Fibroblast of peridontal ligament (primary cell): ENCODE data around the gene AGO4.
"Not testable (repeated sequence)": the region's sequence is repeated elsewhere in the genome, so short reads cannot be mapped to it uniquely, and the experiment has no call there.

Experiments
- DNase-seq: peaks from one replicate; pipeline ENCODE4 v3.0.0-alpha.2; 2010; ENCODE audit errors: extremely low read depth

AGO4 gene

DNA sequence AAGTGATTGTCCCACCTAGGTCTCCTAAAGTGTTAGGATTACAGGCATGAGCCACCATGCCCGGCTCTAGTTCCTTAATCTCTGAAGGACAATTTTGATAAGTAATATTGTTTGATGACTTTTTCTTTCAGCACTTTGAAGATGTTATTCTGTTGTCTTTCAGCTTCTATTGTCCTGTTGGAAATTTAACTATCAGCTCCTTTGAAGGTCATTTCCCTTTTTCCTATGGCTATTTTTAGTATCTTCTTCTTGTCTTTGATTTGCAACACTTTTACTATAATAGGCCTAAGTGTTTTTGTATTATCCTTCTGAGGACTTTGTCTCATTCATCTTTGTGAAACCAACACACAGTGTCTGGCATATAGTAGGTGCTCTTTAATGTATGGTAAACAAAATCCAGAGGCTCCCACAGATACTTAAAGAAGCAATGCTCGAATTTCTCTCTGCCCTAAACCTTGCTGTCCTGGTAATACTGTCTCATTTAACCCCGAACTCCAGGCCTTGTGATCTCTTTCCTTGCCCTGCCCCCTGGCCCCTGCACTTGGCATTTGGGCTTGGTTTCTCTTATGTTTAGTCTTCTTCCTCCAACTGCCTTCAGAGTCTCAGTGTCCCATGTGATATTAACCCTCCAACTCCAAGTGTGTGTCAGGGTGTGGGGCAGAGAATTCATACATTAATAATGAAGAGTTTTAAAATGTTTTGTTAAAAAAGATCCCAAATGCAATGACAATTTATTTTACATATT lies 56.2 kb downstream of the AGO4 start:
- DNase-seq: no peak

DNA sequence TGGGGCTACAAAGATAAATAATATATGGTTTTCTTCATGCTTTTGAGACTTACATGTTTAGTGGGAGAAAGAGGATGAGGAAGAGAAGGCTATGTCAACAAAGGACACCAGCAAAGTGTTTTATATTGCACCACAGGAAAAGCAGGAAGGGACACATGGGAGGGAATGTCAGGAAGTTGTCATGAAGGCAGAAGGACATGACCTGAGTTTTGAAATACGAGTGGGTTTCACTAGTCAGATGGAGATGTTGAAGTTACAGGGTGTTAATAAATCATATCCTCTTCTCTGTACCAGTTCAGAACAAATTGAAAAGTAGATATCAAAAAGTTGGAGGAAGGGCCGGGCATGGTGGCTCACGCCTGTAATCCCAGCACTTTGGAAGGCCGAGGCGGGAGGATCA lies 57.0 kb downstream of the AGO4 start:
- DNase-seq: no peak

DNA sequence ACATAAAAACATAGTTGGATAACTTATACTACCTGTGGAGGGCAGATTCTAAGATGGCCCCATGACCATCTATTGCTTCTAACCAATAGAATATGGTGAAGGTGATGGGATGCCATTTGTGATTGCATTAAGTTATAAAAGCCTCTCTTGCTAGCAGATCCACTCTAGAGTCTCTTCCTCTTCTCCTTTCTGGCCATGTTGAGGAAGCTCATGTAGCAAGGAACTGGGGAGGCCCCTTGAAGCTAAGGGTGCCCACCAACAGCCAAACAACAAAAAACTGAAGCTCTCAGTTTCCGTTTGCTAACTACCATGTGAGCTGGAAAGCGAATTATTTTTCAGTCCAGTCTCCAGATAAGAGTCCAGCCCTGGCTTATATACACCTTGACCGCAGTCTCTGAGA lies 59.2 kb downstream of the AGO4 start:
- no peak for DNase-seq

DNA sequence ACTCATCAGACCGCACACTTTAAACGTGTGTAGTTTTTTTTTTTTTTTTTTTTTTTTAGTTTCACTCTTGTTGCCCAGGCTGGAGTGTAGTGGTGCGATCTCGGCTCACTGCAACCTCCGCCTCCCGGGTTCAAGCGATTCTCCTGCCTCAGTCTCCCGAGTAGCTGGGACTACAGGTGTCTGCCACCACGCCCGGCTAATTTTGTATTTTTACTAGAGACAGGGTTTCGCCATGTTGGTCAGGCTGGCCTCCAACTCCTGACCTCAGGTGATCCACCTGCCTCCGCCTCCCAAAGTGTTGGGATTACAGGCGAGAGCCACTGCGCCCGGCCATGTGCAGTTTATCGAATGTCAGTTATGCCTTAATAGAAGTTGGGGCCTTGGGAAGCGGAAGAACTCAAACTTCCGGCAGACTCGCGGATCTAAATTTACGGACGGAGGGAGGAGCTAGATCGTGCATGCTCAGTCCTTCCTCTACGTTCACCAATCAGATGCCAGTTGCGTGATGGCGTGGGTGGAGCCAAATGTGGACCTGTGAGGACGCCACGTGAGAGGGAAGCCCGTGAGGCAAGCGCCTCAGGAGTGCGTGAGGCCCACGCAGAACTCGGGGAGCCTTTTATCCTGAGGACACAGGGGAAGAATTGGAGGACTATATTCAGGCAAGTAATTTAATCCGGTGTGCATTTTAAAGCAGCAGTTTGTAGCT lies 61.6 kb downstream of the AGO4 start:
- DNase-seq: not testable (repeated sequence)

GRCh38 chr1:35870651-35871309 lies 63.0 kb downstream of the AGO4 start:
- no peak for DNase-seq

DNA sequence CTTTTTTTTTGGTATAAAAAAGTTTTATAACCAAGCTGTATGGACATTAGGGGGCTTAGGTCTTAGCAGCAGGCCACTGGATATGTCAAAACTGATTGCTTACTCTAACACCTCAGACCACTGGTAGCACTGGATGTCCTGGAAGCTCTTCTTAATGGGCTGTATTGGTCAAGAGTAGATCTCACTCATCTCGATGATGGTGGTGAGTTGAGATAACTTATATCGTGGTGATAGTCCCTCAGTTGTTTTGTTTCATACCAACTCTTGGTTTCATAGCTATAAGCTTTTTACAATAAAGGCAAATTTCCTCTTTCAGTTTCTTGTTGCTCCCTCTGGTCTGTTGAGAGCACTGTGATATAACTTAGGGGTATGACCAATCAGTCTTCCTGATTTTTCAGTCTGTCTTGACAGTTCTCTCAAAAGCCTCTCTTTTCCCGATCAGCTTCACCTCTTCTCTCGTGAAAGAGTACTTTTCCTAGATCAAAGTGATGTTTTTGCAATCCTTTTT lies 65.5 kb downstream of the AGO4 start:
- no peak for DNase-seq

GRCh38 chr1:35874115-35874514 lies 66.3 kb downstream of the AGO4 start:
- DNase-seq: not testable (repeated sequence)

GRCh38 chr1:35876988-35877387 lies 69.2 kb downstream of the AGO4 start:
- peak; percentile 24 for DNase-seq

DNA sequence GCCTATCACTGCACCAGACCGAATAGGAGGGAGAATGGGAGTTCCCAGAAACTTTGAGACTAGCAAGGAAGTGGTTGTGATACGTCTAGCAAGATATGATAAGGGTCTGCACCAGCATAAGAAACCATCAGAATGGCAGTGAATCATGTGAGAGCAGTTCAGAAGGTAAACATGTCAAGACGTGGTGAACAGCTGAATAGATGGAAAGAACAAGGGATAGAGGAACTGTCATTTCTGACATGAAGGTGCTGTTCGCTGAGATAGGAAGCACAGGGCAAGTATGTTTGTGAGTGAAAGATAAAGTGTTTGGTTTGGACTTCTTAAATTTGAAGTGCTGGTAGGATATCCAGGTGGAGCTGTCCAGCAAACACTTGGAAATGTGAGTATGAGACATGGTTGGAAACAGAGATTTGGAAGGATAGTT lies 74.0 kb downstream of the AGO4 start:
- DNase-seq: no peak

DNA sequence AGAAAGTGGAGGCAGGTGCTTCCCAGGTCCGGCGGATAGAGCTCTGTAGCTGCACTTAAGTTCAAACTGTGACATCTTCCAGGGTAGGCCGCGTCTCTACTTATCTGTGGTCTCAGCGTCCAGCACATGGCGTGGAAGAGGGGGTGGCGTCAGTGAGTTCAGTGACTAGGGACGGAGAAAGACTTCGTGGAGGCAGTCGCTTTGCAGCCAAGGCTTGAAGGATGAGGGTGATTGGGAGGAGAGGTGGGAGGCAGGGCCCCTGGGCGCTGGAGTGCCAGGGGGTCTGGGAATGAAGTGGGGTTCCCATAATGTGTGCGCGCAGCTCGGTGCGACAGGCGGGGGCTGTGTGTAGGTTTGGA lies 74.7 kb downstream of the AGO4 start:
- no peak for DNase-seq

DNA sequence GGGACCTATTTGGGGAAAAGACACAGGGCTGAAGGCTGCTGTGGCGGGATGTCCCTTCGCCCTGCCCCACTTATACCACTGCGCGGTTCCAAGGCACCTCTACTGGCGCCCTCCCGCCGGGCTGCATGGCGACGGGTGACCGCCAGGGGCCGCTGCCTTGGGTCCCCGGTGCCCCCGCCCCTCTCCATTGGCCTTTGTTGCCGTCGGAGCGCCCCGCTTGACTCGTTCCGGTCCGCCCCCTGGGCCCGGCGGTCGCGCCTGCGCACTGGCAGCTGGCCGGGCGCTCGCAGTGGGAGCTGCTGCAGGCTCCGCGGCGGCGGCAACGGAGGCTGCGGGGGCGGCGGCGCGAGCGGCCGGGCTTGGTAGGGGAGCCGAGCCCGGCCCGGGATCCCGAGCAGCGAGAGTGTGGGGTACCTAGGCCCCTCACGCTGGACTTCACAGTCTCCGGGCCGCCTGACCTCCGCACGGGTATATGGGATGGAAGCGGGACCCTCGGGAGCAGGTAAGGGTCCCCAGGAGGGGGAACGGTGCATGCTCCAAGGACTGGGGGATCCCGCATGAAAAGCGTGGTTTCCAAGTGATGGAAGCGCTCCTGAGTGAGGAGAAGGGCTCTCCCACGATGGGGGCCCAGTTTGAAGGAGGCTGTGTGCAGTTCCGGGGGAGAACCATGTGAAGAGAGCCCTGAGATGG lies 75.3 kb downstream of the AGO4 start, which contains the start of gene AGO1:
Gene AGO1, plus strand, starts transcription at position 265 of the 690 bp plus-strand sequence. Its CDS starts 213 bp downstream, at position 478.
- peak; percentile 84 for DNase-seq

- DNase-seq: no peak
Measured at GRCh38 chr1:35883635-35884101, 75.9 kb downstream of the AGO4 start.

DNA sequence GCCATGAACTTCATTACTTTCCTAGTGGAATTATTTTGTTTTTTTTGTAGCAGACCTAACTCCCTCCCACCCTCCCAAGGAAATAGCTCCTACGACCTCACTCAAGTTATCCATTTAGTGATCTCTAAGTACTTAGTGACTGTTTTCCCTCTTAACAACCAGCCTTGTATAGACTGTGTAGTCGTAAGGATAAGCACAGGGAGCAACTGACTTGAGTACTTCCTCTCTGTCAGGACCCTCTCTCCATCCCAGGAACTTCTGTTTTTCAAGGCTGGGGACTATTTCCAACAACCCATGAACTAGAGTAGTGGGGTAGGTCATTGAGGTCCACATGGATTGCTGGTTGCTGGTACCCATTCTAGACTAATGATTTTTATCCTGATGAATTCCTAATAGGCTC lies 77.1 kb downstream of the AGO4 start:
- no peak for DNase-seq

- no peak for DNase-seq
Measured at GRCh38 chr1:35885961-35886558, 78.2 kb downstream of the AGO4 start.

DNA sequence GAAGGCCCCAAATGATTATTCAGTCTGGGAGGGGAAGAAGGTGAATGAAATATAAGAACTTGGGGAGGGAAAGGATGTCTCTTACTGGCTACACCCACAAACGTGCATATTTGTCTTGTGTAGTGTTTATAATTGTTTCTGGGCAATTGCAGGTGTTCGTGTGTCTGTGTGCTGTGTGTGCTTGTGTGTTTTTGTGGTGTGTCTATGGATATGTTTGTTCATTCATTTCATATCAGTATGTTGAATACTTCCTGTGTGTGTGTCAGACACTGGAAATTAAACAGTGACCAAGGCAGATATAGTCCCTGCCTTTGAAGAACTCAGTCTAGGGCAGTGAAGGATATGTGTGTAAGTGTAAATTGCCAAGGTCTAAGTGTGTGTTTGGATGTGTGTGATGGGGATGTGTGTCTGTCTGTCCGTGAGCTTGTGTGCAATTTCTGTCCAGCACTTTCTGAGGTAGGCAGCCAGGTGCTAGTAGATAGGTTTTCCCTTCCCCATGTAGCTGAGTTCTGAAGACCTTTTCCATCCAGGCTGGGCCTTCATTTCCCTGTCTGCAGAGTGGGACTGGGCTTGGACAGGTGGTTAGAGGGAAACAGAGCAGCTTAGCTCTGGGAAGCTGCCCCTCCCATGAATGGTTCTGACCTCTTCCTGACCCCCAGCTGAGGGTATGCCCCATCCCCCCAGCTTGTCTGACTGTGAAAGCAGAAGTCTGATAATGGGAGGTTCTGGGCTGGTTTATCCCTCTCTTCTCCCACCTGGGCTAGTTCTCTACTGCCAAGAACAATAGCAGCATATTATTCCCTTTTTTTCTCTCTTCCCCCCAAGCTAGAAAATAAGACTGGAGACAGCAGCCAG lies 79.0 kb downstream of the AGO4 start:
- no peak for DNase-seq

DNA sequence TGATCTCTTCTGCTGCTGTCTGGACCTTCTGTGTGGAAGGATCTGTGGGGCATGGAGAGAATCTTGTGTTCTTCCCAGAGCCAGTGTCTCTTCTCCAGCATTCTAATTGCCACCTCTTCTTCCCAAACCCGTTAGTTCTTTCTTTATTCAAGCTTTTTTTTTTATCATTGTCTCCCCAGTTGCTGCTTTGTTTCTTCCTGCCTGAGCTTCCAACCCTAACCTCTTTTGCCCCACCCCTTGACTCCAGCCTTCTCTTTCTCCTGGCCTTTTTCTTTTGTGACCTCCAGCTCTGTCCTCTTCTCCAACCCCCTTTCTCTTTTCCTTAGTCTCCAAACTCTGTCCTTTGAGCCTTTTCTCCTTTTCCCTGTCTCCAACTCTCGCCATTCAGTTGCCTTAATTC lies 79.7 kb downstream of the AGO4 start:
- no peak for DNase-seq

- no peak for DNase-seq
Measured at GRCh38 chr1:35888255-35888654, 80.4 kb downstream of the AGO4 start.

- DNase-seq: not testable (repeated sequence)
Measured at GRCh38 chr1:35888981-35889380, 81.2 kb downstream of the AGO4 start.

DNA sequence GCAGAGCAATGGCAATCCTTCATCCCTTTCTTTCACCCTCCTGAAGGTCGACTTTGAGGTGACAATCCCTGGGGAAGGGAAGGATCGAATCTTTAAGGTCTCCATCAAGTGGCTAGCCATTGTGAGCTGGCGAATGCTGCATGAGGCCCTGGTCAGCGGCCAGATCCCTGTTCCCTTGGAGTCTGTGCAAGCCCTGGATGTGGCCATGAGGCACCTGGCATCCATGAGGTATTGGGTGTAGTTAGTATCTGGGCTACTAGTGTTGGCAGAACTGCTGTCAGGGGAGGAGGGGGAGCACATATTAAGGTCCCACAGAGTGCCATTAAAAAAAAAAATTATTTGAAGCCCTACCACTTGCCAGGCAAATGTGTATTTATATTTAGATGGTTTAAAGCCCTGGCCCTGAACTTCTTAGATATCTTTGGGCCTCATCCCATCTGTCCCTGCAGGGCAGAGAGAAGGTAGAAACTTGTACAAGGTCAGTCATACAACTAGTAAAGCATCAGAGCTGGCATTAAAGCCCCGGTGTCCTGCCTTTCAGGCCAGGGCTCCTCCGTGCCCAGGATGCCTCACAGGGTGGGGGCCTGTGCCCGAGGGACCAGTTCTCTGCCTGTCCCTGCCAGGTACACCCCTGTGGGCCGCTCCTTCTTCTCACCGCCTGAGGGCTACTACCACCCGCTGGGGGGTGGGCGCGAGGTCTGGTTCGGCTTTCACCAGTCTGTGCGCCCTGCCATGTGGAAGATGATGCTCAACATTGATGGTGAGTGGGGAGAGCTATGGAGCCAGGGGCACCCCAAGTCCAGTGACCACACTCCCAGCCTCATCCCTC lies 85.4 kb downstream of the AGO4 start:
- DNase-seq: no peak

DNA sequence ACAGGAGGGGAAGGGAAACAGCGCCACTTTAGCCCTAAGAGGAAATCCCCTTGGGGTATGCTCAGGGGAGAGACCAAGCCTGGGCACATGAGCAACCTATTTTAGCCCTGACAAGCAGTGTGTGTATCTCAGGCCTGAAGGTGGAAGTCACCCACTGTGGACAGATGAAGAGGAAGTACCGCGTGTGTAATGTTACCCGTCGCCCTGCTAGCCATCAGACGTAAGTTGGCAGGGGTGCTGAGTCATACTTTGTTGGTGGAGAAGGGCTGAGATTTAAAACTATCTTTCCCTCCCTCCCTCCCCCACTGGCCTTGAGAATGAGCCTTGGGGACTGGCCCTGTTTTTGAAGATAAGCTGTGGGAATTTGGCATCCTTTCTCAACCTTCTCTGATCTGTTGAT lies 86.4 kb downstream of the AGO4 start:
- no peak for DNase-seq
